LNCaP clone FGC (cell line): ENCODE results near the gene MFAP1.
"Not testable (repeated sequence)": the region's sequence is repeated elsewhere in the genome, so short reads cannot be mapped to it uniquely, and the experiment has no call there.

Experiments
- DNase-seq: peaks from one replicate; pipeline ENCODE4 v3.0.0-alpha.2; 2011; ENCODE audit warnings: low read depth
- H3K4me3 ChIP-seq: 2 replicates; pipeline ENCODE4 v1.5.1; 2011; ENCODE audit warnings: mild to moderate bottlenecking, low read depth, low read length, control low read depth
- TF ChIP-seq, protein P1 (sequence below): IDR thresholded peaks from 2 replicates; pipeline ENCODE4 v1.5.1; 2012; ENCODE audit warnings: mild to moderate bottlenecking; ENCODE audit not compliant: control insufficient read depth, insufficient read depth; ENCODE audit errors: extremely low read depth

MFAP1 gene

DNA sequence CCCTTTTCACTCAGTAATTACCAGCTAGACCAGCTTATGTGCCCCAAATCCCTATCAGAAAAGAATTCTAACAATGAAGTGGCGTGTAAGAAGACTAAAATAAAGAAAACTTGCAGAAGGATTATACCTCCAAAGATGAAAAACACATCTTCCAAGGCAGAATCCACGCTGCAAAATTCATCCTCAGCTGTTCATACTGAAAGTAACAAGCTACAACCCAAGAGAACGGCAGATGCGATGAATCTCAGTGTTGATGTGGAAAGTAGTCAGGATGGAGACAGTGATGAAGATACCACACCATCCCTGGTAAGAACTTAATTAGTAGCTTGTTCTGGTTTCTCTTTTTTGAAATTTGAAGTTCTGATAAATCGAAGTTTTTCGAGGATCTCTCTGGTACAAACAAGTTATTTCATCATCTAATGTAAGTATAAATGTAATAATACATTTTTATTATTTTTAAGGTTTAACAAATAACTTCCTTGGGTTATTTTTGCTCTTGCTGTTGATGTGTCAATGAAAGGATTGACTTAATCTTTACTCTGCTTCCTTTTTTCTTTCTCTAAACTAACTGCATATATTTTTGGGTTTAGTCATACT, 3.7 kb upstream of the MFAP1 start:
- TF ChIP-seq, protein P1, sequence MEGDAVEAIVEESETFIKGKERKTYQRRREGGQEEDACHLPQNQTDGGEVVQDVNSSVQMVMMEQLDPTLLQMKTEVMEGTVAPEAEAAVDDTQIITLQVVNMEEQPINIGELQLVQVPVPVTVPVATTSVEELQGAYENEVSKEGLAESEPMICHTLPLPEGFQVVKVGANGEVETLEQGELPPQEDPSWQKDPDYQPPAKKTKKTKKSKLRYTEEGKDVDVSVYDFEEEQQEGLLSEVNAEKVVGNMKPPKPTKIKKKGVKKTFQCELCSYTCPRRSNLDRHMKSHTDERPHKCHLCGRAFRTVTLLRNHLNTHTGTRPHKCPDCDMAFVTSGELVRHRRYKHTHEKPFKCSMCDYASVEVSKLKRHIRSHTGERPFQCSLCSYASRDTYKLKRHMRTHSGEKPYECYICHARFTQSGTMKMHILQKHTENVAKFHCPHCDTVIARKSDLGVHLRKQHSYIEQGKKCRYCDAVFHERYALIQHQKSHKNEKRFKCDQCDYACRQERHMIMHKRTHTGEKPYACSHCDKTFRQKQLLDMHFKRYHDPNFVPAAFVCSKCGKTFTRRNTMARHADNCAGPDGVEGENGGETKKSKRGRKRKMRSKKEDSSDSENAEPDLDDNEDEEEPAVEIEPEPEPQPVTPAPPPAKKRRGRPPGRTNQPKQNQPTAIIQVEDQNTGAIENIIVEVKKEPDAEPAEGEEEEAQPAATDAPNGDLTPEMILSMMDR = no peak
- H3K4me3 ChIP-seq = no peak overlapping the region
- DNase-seq = no peak

- H3K4me3 ChIP-seq = peak within 1 kb of the TSS; percentile 45
- peak; percentile 11 for DNase-seq
- TF ChIP-seq, protein P1 = no peak
Measured at GRCh38 chr15:43826508-43827341, 2.2 kb upstream of the MFAP1 start, which contains the start of gene WDR76. Gene WDR76 (plus strand): TSS chr15:43827002. CDS start chr15:43827033, 31 bp downstream.

DNA sequence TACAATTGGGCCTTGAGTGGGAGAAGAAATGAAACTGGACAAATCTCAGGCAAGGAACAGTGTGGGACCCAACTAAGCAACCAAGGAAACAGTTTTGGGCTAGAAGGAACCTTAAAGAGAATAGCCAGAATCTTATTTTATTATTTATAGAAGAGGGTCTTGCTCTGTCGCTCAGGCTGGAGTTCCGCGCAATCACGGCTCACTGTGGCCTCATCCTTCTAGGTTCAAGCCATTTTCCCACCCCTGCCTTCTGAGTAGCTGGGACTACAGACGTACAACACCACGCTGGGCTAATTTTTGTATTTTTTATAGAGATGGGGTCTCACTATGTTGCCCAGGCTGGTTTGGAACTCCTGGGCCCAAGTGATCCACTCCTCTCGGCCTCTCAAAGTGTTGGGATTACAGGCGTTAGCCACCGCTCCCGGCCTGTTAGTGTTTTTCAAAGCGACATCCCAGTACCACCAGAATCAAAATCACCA, 1.6 kb upstream of the MFAP1 start:
- TF ChIP-seq, protein P1 = no peak
- H3K4me3 ChIP-seq = no peak overlapping the region
- DNase-seq = no peak

GRCh38 chr15:43825305-43825704, 815 bp upstream of the MFAP1 start:
- not testable (repeated sequence) for DNase-seq, H3K4me3 ChIP-seq

GRCh38 chr15:43821505-43821904, 3.0 kb downstream of the MFAP1 start:
- no peak overlapping the region for H3K4me3 ChIP-seq
- DNase-seq = no peak
- TF ChIP-seq, protein P1 = no peak

DNA sequence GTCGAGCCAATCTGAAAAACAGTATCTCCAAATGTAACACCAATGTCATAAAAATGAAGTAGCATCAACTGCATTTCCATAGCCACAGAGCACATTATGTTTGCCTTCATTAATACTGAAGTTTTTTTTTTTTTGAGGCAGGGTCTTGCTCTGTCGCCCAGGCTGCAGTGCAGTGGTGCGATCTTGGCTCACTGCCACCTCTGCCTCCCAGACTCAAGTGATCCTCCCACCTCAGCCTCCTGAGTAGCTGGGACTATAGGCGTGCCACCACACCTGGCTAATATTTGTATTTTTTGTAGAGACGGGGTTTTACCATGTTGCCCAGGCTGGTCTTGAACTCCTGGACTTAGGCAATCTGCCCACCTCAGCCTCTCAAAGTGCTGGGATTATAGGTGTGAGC, 9.4 kb downstream of the MFAP1 start:
- H3K4me3 ChIP-seq, DNase-seq: not testable (repeated sequence)

DNA sequence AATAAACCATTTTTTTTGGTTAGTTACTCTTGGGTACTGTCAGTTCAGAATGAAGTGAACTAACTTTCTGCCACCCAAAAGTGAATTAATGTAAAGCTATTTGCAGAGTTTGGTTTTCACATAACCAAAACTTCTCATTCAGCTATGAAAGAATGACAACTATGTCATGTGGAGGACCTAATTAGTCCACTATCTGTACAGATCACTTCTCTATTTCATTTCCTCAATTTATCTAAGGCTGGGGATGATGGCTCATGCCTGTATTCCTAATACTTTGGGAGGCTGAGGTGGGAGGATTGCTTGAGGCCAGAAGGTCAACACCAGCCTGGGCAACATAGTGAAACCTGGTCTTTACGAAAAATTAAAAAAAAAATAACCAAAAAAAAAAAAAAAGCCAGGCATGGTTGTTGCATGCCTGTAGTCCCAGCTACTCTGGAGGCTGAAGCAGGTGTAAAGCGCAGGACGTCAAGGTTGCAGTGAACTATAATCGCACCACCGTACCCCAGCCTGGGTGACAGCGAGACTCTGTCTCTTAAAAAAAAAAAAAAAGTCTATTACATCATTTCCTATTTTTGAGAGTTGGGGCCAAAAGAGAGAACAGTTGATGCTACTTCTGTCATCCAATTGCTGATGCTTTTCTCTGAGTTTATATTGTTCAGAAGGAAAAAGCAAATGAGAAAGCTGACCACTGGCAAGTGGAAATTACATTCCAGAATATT, 15.4 kb downstream of the MFAP1 start:
- TF ChIP-seq, protein P1 = no peak
- no peak for DNase-seq
- H3K4me3 ChIP-seq = no peak overlapping the region
